Vagina (tissue), 2 donors: ENCODE data around the gene UBXN1.

ENCODE experiments used
- POLR2A ChIP-seq, 2 donors: fragments of 450-650 bp; IDR thresholded peaks; one replicate each; pipeline ENCODE4 v1.6.1; 2017; ENCODE audit warnings: antibody characterized with exemption in 2 of 2, mild to moderate bottlenecking in 2 of 2, moderate library complexity in 2 of 2
- POLR2AphosphoS5 ChIP-seq, 2 donors: sonication (generic); formaldehyde crosslinking; IDR thresholded peaks; one replicate each; pipeline ENCODE4 v1.9.0; 2017; ENCODE audit warnings: antibody characterized with exemption in 2 of 2, mild to moderate bottlenecking in 2 of 2, low read depth in 1 of 2; ENCODE audit not compliant: insufficient read depth in 1 of 2

- TF ChIP-seq POLR2AphosphoS5 (IDR thresholded peaks at IDR 0.05; ENCODE audit: insufficient read depth in 1 of 2, low read depth in 1 of 2) (no peak), POLR2A (IDR thresholded peaks at IDR 0.05) (no peak)
Measured at GRCh38 chr11:62716206-62716605, 37.3 kb upstream of the UBXN1 start.
